ENCODE results near the gene C4orf46. TPM values are rescaled to one million over a fixed set of nuclear protein-coding genes. Genes with fewer than 3 reads are reported as not detected.
A peak's percentile ranks its signal among the peaks of the same experiment; 100 is the strongest.
"Not testable (repeated sequence)": the region's sequence is repeated elsewhere in the genome, so short reads cannot be mapped to it uniquely, and the experiment has no call there.

Gene C4orf46
- polyA plus RNA-seq, 12 donors: 13.9 to 27.0 (median 20.6) TPM; not detected in 1

DNA sequence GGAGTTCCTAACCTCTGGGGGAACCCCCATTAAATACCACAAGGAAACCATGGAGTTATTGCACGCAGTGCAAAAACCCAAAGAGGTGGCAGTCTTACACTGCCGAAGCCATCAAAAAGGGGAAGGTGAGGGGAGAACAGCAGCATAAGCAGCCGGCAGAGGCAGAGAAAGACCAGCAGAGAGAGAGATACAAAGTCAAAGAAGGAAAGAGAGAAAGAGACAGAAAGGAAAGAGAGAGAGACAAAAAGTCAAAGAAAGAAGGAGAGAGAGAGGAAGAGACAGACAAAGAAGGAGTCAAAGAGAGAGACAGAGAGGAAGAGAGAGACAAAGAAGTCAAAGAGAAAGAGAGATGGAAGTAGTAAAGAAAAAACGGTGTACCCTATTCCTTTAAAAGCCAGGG lies 8.4 kb downstream of the C4orf46 start:
- not testable (repeated sequence) for DNase-seq

DNA sequence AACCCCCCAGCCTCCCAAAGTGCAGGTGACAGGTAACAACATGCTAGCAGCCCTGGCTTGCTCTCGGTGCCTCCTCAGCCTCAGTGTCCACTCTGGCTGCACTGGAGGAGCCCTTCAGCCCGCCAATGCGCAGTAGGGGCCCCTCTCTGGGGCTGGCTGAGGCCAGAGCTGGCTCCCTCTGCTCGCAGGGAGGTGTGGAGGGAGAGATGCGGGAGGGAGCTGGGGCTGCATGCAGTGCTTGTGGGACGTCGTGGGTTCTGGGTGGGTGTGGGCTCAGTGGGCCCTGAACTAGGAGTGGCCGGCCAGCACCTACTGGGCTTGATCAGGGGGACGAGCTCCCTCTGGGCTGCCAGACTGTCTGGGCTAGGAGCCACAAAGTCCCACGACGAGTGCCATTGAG lies 14.4 kb downstream of the C4orf46 start:
- no peak for DNase-seq

DNA sequence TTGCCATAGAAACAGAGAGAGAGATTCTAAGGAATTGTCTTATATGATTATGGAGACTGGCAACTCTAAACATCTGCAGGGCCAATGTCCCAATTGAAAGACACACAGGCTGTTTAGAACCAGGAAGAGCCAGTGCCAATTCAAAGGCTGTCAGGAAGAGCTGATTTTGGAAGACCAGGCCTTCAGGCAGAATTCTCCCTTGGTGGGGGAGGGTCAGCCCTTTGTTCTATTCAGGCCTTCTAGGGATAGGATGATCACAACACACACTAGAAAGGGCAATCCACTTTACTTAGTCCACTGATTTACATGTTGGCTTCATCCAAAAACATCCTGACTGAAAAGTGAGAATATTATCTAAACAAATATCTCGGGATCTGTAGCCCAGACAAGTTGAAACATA lies 15.2 kb downstream of the C4orf46 start:
- DNase-seq: no peak

DNA sequence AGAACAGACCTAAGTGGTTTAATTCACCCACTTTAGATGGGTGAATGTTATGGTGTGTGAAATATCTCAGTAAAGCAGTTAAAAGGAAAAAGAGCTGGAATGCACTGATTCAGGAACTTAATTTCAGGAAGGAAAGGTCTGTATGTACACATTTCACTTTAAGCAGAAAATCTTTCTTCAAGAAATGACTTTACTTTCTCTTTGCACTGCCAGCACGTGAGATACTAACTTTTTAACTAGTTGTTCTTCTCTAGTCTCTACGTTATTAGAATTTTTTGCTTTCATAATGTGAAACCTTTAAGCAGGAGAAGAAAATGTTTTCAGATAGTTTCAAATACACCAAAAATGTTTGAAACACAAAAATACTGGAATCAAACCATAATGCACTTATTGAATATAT lies 18.8 kb downstream of the C4orf46 start:
- DNase-seq: no peak

DNA sequence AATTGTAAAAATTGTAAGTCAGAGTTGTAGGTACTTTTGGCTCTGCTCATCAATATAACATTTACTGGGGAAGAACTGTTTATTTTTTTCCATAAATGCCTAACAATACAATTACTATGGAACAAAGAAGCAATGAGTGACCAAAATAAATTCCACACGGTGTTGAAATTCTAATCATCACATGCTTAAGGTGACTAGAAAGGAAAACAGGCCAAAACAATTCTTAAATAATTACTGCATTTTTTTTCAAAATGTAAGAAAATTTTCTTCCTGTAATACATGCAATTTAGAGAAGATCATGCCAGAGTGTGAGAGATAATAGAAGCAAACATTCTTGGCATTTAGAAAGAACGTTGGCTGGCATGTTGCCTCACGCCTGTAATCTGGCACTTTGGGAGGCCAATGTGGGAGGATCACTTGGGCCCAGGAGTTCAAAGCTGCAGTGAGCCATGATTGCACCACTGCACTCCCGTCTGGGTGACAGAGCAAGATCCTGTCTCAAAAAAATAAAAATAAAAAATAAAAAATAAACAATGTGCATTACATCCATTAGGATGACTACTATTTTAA lies 22.5 kb downstream of the C4orf46 start:
- DNase-seq: no peak

DNA sequence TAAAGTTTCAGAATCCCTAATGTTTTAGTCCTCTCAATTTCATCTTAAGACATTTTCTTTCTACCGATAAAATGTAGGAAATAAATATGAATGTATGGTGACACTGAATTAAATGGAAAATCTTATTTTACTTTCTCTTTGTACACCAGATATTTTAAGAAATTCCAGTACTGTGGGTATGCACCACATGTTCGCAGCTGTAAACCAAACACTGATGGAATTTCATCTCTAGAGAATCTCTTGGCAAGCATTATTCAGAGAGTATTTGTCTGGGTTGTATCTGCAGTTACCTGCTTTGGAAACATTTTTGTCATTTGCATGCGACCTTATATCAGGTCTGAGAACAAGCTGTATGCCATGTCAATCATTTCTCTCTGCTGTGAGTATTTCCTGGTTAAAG lies 26.9 kb downstream of the C4orf46 start:
- DNase-seq: no peak

DNA sequence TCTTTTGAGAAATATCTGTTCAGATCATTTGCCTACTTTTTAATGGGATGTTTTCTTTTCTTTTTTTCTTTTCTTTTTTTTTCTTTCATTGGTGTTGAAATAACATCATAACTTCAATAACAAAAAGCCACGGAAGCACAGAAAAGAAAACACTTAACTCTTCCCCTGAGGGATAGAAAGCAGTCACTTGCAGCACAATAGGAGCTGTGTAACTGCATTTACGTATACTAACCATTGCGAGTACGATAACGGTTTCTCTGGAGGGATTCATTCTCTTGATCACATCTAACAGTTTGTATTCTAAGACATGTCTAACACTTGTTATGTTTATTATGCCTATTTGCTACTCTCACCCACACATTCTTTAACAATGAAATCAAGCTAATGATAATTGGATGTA lies 27.3 kb downstream of the C4orf46 start:
- DNase-seq: no peak

DNA sequence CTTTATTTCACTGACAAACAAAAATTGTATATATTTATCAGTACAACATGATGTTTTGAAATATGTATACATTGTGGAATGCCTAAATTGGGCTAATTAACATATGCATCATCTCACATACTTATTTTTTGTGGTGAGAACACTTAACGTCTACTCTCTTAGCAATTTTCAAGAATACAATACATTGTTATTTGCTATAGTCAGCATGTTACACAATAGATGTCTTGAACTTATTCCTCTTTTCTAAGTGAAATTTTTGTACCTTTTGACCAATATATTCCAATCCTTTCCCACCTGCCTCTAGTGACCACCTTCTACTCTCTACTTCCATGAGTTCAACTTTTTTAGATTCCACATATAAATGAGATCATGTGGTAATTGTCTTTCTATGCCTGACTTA lies 35.1 kb downstream of the C4orf46 start:
- no peak for DNase-seq

DNA sequence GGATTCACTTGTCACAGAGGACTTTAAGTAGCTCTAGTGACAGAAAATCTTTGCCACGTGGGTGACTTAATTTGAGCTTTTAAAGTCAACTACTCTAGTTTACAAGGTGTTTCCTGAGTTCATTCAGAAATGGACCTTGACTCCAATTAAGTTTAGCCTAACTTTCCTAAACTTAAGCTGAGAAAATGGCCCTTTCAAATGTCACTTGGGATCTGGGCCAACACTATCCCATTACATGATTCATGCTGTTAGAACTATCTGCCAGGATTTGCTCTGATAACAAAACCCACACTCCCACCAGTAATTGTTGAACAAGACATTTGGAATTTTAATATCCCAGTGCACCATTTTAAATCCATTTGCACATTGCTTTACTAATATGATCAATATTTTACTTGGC lies 40.8 kb downstream of the C4orf46 start:
- no peak for DNase-seq

DNA sequence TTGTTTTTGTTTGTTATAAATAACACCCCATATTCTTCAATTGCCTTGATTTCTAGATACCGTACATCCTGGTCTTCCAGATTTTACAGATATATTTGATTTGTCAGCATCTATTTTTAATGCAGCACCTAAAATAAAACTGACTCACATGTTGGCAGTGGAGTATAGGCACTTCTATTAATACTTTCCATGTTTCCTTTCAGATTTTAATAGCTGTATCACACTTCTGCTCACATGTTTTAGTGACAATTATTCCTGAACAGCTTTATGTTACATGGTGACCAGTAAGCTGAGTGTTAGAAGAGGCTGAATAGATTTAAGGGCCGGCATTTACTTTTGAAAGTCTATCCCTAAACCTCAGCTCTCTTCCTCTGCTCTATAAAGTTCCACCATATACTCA lies 46.1 kb downstream of the C4orf46 start:
- no peak for DNase-seq

DNA sequence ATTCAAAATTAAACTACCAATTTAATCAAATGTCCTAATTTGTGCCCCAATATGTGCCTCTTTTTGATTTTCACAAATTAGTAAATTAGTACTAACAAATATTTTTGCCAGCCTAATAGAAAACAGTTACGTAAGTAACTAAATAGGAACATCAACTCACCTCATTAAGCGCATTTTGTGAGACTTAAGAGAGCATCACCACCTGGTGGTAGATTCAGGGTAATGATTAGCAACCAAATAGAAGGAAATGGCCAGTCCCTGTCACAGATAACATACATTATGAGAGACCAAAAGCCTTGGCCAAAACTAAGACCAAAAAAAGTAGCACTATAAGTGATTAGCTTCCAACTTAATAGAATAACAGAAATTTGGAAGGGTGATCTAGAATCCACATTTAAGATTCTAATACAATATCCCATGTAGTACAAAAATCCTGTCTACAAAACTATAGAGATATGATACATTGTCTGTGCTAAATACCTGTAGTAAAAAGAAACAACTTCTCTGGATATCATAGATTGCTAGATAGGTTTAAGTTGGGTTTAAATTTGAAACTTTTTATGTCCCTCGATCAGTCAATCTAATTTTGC lies 46.7 kb downstream of the C4orf46 start:
- DNase-seq: peak; percentile 48

DNA sequence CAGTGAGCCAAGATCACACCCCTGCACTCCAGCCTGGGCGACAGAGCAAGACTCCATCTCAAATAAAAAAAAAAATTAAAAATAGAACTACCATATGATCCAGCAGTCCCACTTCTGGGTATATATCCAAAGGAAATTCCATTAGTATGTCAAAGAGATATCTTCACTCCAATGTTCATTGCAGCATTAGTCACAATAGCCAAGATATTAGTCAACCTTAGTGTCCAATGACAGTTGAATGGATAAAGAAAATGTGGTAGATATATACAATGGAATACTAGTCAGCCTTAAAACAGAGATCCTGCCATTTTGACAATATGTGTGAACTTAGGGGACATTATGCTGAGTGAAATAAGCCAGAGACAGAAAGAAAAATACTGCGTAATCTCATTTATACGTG lies 49.4 kb downstream of the C4orf46 start:
- DNase-seq: no peak

DNA sequence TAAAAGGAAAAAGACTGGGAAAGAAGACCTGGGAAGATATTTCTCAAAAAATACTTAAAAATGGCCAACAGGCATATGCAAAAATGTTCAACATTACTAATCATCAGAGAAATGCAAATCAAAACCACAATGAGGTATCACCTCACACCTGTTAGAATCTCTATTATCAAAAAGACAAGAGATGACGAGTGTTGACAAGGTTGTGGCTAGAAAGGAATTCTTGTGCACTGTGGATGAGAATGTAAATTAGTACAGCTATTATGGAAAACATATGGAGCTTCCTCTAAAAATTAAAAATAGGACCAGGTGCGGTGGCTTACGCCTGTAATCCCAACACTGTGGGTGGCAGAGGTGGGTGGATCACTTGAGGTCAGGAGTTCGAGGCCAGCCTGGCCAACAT lies 50.0 kb downstream of the C4orf46 start:
- DNase-seq: no peak

DNA sequence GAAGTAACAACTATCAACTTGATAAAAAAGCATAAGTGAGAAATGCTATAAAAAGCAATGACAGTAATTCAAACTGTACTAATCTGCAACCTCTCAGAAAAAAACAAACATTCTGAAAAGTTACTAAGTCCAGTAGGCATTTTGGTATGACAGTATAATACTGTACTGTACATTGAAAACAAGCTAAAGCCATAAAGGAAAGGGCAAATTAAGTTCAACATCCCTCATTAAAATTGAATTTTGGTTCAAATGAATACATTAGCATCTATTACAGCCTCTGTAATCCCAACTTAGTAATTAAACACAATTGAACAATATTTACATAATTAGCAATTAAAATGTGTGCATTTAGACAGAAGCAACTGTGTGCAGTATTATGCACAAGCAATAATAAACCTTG lies 53.7 kb downstream of the C4orf46 start:
- DNase-seq: no peak

Other genes starting within 250 kb of the C4orf46 start
- under 1 TPM in 10 of 12 donors, not detected in 2; 0.05 to 0.48 (median 0.13) TPM for gene RXFP1, start 150.0 kb downstream of the C4orf46 start, polyA plus RNA-seq (ENCODE audit: insufficient read length in 12 of 12)
- gene ETFDH, start 409 bp upstream of the C4orf46 start, polyA plus RNA-seq (ENCODE audit: insufficient read length in 12 of 12): 10 to 100 TPM in 11 of 12 donors, not detected in 1; 16.0 to 34.4 (median 24.2) TPM
- gene PPID, start 51.5 kb upstream of the C4orf46 start, polyA plus RNA-seq (ENCODE audit: insufficient read length in 12 of 12): 10 to 100 TPM in 11 of 12 donors, not detected in 1; 43.1 to 69.7 (median 57.8) TPM
- gene FNIP2, start 97.1 kb upstream of the C4orf46 start, polyA plus RNA-seq (ENCODE audit: insufficient read length in 12 of 12): 10 to 100 TPM in 11 of 12 donors, not detected in 1; 12.3 to 17.2 (median 15.7) TPM